K562 (cell line): ENCODE measurements around the gene SNX27. TPM values are rescaled to one million over a fixed set of nuclear protein-coding genes. Genes with fewer than 3 reads are reported as not detected.

ENCODE experiments used
- ATAC-seq: fragments of 200-7000 bp; cut with Tn5 transposase; 3 replicates; pipeline ENCODE4 v1.9.1; 2020; ENCODE audit warnings: moderate library complexity
- BruUV-seq: library from RNA; stranded (reverse); fragments of 400-500 nt; replicated peaks from 2 replicates; lab custom pipeline; 2021; lab: Mats Ljungman, UMichigan
- CTCF ChIA-PET: fragments of 300-600 bp; formaldehyde crosslinking; extraction: SDS; loops from one replicate; lab custom pipeline; 2021; ENCODE audit warnings: low intra/inter-chr PET ratio; lab: Yijun Ruan, JAX
- POLR2A ChIA-PET: fragments of 300-600, 350-650 bp; sonication (Branson Sonifier 250); formaldehyde crosslinking; extraction: SDS; loops from one replicate; lab custom pipeline; 2021; ENCODE audit warnings: antibody characterized with exemption, inconsistent platforms; lab: Yijun Ruan, JAX
- DNase-seq, 4 experiments: peaks; one replicate each; pipeline versions ENCODE4 v3.0.0 to v3.0.0-alpha.2; 2011 to 2018; ENCODE audit warnings: low spot score in 3 of 4, mixed read lengths in 3 of 4; ENCODE audit errors: extremely low read depth in 1 of 4
- FAIRE-seq: peaks from 2 replicates; lab custom pipeline; 2011; peaks lifted over from hg19 to GRCh38; lab: Jason Lieb, UNC
- H2AFZ ChIP-seq: 2 replicates; pipeline ENCODE4 v1.6.0; 2011; ENCODE audit warnings: low read depth, low read length, control low read depth, inconsistent platforms
- H3K27ac ChIP-seq: fragments of 200-600 bp; 3 replicates; pipeline ENCODE4 v1.8.0; 2011; ENCODE audit warnings: low read depth, mild to moderate bottlenecking, control low read depth, inconsistent platforms, low read length, moderate library complexity, mixed read lengths; ENCODE audit errors: extremely low read depth
- H3K27me3 ChIP-seq, 2 experiments: fragments of 300-600 bp in 1 of 2; 2 replicates in 1 of 2; 3 replicates in 1 of 2; pipeline versions ENCODE4 v1.6.0 to v1.8.0; 2011; ENCODE audit warnings: inconsistent platforms in 2 of 2, low read length in 2 of 2, mild to moderate bottlenecking in 1 of 2, mixed read lengths in 1 of 2, moderate library complexity in 1 of 2; ENCODE audit not compliant: control insufficient read depth in 2 of 2, insufficient read depth in 2 of 2
- H3K36me3 ChIP-seq: fragments of 300-600 bp; 3 replicates; pipeline ENCODE4 v1.8.0; 2011; ENCODE audit warnings: mild to moderate bottlenecking, low read length, inconsistent platforms; ENCODE audit not compliant: control insufficient read depth, insufficient read depth
- H3K4me1 ChIP-seq, 2 experiments: fragments of 200-600 bp in 1 of 2; replicated peaks in 1 of 2; 2 replicates in 1 of 2; 3 replicates in 1 of 2; pipeline versions ENCODE4 v1.5.1 to v1.8.0; 2011; ENCODE audit warnings: inconsistent platforms in 2 of 2, low read length in 2 of 2, mild to moderate bottlenecking in 1 of 2, mixed read lengths in 1 of 2, moderate library complexity in 1 of 2; ENCODE audit not compliant: control insufficient read depth in 2 of 2, insufficient read depth in 2 of 2
- H3K4me2 ChIP-seq: 2 replicates; pipeline ENCODE4 v1.6.1; 2011; ENCODE audit warnings: low read length, control low read depth, inconsistent platforms, mixed read lengths; ENCODE audit not compliant: insufficient read depth
- H3K4me3 ChIP-seq: fragments of 200-600 bp; sonication (generic), shearing (Covaris generic); 2 replicates; pipeline ENCODE4 v1.5.1; 2016; ENCODE audit warnings: control low read depth, inconsistent platforms
- H3K79me2 ChIP-seq: fragments of 200-600 bp; 3 replicates; pipeline ENCODE4 v1.8.0; 2011; ENCODE audit warnings: low read length, inconsistent platforms; ENCODE audit not compliant: control insufficient read depth, insufficient read depth
- H3K9ac ChIP-seq, 2 experiments: 2 replicates each; pipeline versions ENCODE4 v1.6.0 to v1.6.1; 2011; ENCODE audit warnings: low read depth in 2 of 2, low read length in 2 of 2, control low read depth in 1 of 2, inconsistent platforms in 1 of 2, mild to moderate bottlenecking in 1 of 2, mixed read lengths in 1 of 2; ENCODE audit not compliant: insufficient read depth in 1 of 2
- H3K9me1 ChIP-seq: one replicate; pipeline ENCODE4 v1.6.0; 2011; ENCODE audit warnings: inconsistent platforms, mild to moderate bottlenecking, low read length, moderate library complexity; ENCODE audit not compliant: control insufficient read depth, insufficient read depth
- H3K9me3 ChIP-seq: replicated peaks from 2 replicates; pipeline ENCODE4 v1.5.1; 2011; ENCODE audit warnings: low read depth, low read length, inconsistent platforms; ENCODE audit not compliant: control insufficient read depth, insufficient read depth
- H4K20me1 ChIP-seq: replicated peaks from 2 replicates; pipeline ENCODE4 v1.6.1; 2011; ENCODE audit warnings: low read length, inconsistent platforms, mixed read lengths; ENCODE audit not compliant: control insufficient read depth, insufficient read depth
- BMI1 ChIP-seq: fragments of 150-350 bp; IDR thresholded peaks from 2 replicates; pipeline ENCODE4 v1.6.1; 2014; ENCODE audit warnings: low read length
- CHD4 ChIP-seq: fragments of 200-600 bp; sonication (generic); IDR thresholded peaks from 3 replicates; pipeline ENCODE4 v1.6.1; 2012; ENCODE audit warnings: low read depth, mild to moderate bottlenecking, mixed read lengths, low read length, inconsistent platforms; ENCODE audit not compliant: insufficient read depth, insufficient replicate concordance, poor library complexity, severe bottlenecking
- HMG20B ChIP-seq: fragments of 250-450 bp; sonication (Bioruptor Pico); IDR thresholded peaks from 2 replicates; pipeline ENCODE4 v1.5.0; 2021; ENCODE audit warnings: mild to moderate bottlenecking
- NR3C1 ChIP-seq: sonication (generic); formaldehyde crosslinking; IDR thresholded peaks from 2 replicates; pipeline ENCODE4 v1.8.1; 2022; ENCODE audit warnings: missing genetic modification reagents
- POLR3G ChIP-seq: IDR thresholded peaks from 2 replicates; pipeline ENCODE4 v1.6.1; 2011; ENCODE audit not compliant: insufficient read length, insufficient replicate concordance; ENCODE audit errors: extremely low read depth
- RBM39 ChIP-seq: fragments of 200-400 bp; formaldehyde crosslinking; optimal IDR thresholded peaks from 2 replicates; pipeline ENCODE3; 2018; ENCODE audit warnings: low read depth, low read length
- RCOR1 ChIP-seq, 2 experiments: IDR thresholded peaks; 2 replicates each; pipeline ENCODE4 v1.6.1; 2012; ENCODE audit warnings: low read depth in 2 of 2, low read length in 2 of 2, borderline replicate concordance in 1 of 2, improper control_type of control experiment in 1 of 2
- SETDB1 ChIP-seq: IDR thresholded peaks from one replicate; pipeline ENCODE4 v1.6.1; 2012; ENCODE audit warnings: low read length, control low read depth, inconsistent platforms
- WHSC1 ChIP-seq: IDR thresholded peaks from one replicate; pipeline ENCODE4 v1.6.1; 2012; ENCODE audit warnings: low read length, control low read depth, inconsistent platforms
- ZKSCAN3 ChIP-seq: fragments of 250-450 bp; sonication (Bioruptor Pico); IDR thresholded peaks from 2 replicates; pipeline ENCODE4 v1.4.0; 2020
- ZNF121 ChIP-seq: sonication (generic); formaldehyde crosslinking; conservative IDR thresholded peaks from 2 replicates; pipeline ENCODE4 v1.8.0; 2022; ENCODE audit warnings: missing genetic modification reagents
- ZNF778 ChIP-seq: fragments of 450-650 bp; formaldehyde crosslinking; IDR thresholded peaks from 2 replicates; pipeline ENCODE4 v1.4.0; 2020; ENCODE audit warnings: mild to moderate bottlenecking, moderate library complexity
- WGBS: fragments of 100-300 bp; shearing (Covaris generic); methylation state at CpG from one replicate; pipeline ENCODE4 v1.1.6; 2016; ENCODE audit warnings: low coverage, mixed read lengths; ENCODE audit not compliant: insufficient coverage; ENCODE audit errors: missing lambda C conversion rate; 5-methylcytosine and 5-hydroxymethylcytosine counted together
- in situ Hi-C: fragments of 300-500 bp; cut with MboI; formaldehyde crosslinking; loops from 4 replicates; pipeline ENCODE4 v1.15.0; 2018; ENCODE audit warnings: inconsistent platforms, mixed read lengths
- intact Hi-C: fragments of 100-400 bp; cut with micrococcal nuclease; formaldehyde crosslinking; loops from 2 replicates; pipeline ENCODE4 v1.14.2; 2022
- polyA plus RNA-seq, 8 experiments: library from polyadenylated mRNA; depleted of rRNA in 4 of 8; stranded (reverse) in 5 of 8; unstranded in 3 of 8; fragments of >200 nt; fragmentation: Nextera tagmentation in 2 of 8; fragmentation: Illumina TruSeq in 1 of 8; extraction: Ambion mirVana in 2 of 8; extraction: Trizol in 1 of 8; gene quantifications; 2 replicates each; pipeline versions ENCODE4 v1.2.1 to v1.2.3, GENCODE V29; 2011 to 2014; ENCODE audit warnings: inconsistent platforms in 1 of 8, missing spikeins in 1 of 8
- total RNA-seq, 7 experiments: library from RNA; depleted of rRNA in 6 of 7; stranded (reverse); fragments of >200 nt in 6 of 7; fragmentation: Illumina TruSeq in 2 of 7; extraction: Trizol in 2 of 7; gene quantifications; 2 replicates each; pipeline versions ENCODE4 v1.2.1 to v1.2.3, GENCODE V29; 2011 to 2021; ENCODE audit warnings: low replicate concordance in 1 of 7
- TF ChIP-seq, protein P1 (sequence below): fragments of 250-450 bp; sonication (Bioruptor Pico); IDR thresholded peaks from 2 replicates; pipeline ENCODE4 v1.4.0; 2020; ENCODE audit warnings: mild to moderate bottlenecking, moderate library complexity
- TF ChIP-seq, protein P2 (sequence below): fragments of 250-450 bp; sonication (Bioruptor Pico); IDR thresholded peaks from 2 replicates; pipeline ENCODE4 v1.8.0; 2021; ENCODE audit warnings: mild to moderate bottlenecking, moderate library complexity

SNX27 gene
- total and polyA plus RNA-seq, 9 of the 15 experiments (the other 6 are each of a cell fraction or from before 2014, with no cell fraction given) = 4.5 to 18.7 (median 10.1) TPM

DNA sequence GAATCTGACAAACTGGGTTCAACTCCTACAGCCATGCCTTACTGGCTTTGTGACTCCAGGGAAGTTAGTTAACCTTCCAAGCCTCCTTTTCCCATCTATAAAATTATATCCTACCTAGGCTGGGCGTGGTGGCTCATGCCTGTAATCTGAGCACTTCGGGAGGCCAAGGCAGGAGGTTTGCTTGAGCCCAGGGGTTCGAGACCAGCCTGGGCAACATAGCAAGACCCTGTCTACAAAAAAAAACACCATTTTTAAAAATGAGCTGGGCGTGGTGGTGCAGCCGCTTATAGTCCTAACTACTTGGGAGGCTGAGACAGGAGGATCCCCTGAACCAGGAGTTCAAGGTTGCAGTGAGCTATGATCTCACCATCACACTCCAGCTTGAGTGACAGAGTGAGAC is 89.7 kb downstream of the SNX27 start:
- Histone ChIP-seq H3K9me1 (no peaks in the 10 kb centered on the region), H3K27ac (no peak overlapping the region), H2AFZ (no peak overlapping the region), H3K4me2 (no peak overlapping the region), H3K27me3 (no peaks in the 10 kb centered on the region), H3K36me3 (peaks cover 17% of the 10 kb centered on the region; the same call in 1 of the 3 replicates), H3K4me3 (no peak overlapping the region), H3K9ac (no peak overlapping the region), H4K20me1 (0 out of 2 replicates have a peak, but pooled peaks cover 13% of the 10 kb centered on the region), H3K9me3 (no peaks in the 10 kb centered on the region; the same call in 1 of the 2 replicates), H3K4me1 (peaks cover 0 to 11% of the 10 kb centered on the region in 2 experiments; a peak in 2 of 5 replicates), H3K79me2 (no peaks in the 10 kb centered on the region)
- no TSS peak for BruUV-seq
- TF ChIP-seq, protein P1, sequence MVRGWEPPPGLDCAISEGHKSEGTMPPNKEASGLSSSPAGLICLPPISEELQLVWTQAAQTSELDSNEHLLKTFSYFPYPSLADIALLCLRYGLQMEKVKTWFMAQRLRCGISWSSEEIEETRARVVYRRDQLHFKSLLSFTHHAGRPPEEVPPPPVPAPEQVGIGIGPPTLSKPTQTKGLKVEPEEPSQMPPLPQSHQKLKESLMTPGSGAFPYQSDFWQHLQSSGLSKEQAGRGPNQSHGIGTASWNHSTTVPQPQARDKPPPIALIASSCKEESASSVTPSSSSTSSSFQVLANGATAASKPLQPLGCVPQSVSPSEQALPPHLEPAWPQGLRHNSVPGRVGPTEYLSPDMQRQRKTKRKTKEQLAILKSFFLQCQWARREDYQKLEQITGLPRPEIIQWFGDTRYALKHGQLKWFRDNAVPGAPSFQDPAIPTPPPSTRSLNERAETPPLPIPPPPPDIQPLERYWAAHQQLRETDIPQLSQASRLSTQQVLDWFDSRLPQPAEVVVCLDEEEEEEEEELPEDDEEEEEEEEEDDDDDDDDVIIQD (CRISPR knock-in tag) = no peak
- peak; percentile 40; the same call in 1 of the 2 replicates for TF ChIP-seq ZNF121 (CRISPR knock-in tag)
- WGBS = 68% methylated on average over 5 of the region's 5 CpGs
- intact Hi-C loops (no loop called here), in situ Hi-C loops (no loop called here)
- POLR2A ChIA-PET = no interaction called here
- FAIRE-seq (no peak), DNase-seq (no peak), ATAC-seq (no peak)
- CTCF ChIA-PET = no interaction called here

DNA sequence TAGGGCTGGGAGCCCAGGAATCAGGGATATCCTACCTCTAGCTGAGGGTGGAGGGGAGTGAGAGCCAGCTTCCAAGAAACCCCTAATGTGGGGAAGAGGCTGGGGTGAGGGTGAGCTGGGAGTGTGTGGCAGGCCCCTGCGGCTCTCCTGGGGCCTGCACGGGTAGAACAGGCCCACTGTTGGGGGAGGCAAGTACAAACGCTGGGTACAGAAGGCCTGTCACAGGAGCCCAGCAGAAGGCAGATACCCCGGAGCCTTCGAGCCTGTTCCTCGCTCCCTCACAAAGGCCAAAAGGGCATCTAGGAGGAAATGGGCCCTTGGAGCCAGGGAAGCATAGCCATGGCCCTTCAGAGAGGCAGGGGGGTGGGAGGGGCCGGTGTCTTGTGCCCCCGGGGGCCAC is 91.1 kb downstream of the SNX27 start:
- no peak for DNase-seq
- WGBS = 53% methylated on average over 6 of the region's 8 CpGs
- Histone ChIP-seq H2AFZ (no peak overlapping the region), H4K20me1 (0 out of 2 replicates have a peak, but pooled peaks cover 14% of the 10 kb centered on the region), H3K4me1 (peaks cover 0 to 13% of the 10 kb centered on the region in 2 experiments; a peak in 2 of 5 replicates), H3K27me3 (peaks cover 0 to 10% of the 10 kb centered on the region in 2 experiments; a peak in 2 of 5 replicates), H3K79me2 (no peaks in the 10 kb centered on the region), H3K9me3 (no peaks in the 10 kb centered on the region; the same call in 1 of the 2 replicates), H3K4me3 (no peak overlapping the region), H3K36me3 (0 out of 3 replicates have a peak, but pooled peaks cover 8% of the 10 kb centered on the region), H3K9ac (0 out of 4 replicates have a peak overlapping the region, but pooled peaks of 1 of the 2 experiments have one; percentile 17), H3K9me1 (no peaks in the 10 kb centered on the region), H3K4me2 (no peak overlapping the region), H3K27ac (no peak overlapping the region)
- ATAC-seq = no peak
- POLR2A ChIA-PET = interaction anchor here (0.6 kb wide), 1 partner anchor 144 kb away, joined by 3 read pairs; no protein-coding TSS in a partner anchor
- BruUV-seq = no TSS peak
- no peak for FAIRE-seq
- intact Hi-C loops = no loop called here
- CTCF ChIA-PET = no interaction called here
- in situ Hi-C loops = no loop called here
- TF ChIP-seq ZNF778 (no peak), RCOR1 (IDR thresholded peaks at IDR 0.05; ENCODE audit: borderline replicate concordance in 1 of 2, low read depth in 2 of 2, low read length in 2 of 2) (no peak), HMG20B (CRISPR knock-in tag) (no peak), CHD4 (no peak), NR3C1 (CRISPR knock-in tag) (no peak), ZKSCAN3 (CRISPR knock-in tag) (no peak), POLR3G (no peak), WHSC1 (no peak), RBM39 (no peak), SETDB1 (no peak), BMI1 (no peak)
- TF ChIP-seq, protein P2, sequence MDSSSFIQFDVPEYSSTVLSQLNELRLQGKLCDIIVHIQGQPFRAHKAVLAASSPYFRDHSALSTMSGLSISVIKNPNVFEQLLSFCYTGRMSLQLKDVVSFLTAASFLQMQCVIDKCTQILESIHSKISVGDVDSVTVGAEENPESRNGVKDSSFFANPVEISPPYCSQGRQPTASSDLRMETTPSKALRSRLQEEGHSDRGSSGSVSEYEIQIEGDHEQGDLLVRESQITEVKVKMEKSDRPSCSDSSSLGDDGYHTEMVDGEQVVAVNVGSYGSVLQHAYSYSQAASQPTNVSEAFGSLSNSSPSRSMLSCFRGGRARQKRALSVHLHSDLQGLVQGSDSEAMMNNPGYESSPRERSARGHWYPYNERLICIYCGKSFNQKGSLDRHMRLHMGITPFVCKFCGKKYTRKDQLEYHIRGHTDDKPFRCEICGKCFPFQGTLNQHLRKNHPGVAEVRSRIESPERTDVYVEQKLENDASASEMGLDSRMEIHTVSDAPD (CRISPR knock-in tag) = no peak
